ENCODE results near the gene PTCH2. TPM values are rescaled to one million over a fixed set of nuclear protein-coding genes. Genes with fewer than 3 reads are reported as not detected.

The PTCH2 gene
- total and polyA plus RNA-seq, 3 experiments from 2014 or later = 1.1 to 1.7 TPM; not detected in 1

DNA sequence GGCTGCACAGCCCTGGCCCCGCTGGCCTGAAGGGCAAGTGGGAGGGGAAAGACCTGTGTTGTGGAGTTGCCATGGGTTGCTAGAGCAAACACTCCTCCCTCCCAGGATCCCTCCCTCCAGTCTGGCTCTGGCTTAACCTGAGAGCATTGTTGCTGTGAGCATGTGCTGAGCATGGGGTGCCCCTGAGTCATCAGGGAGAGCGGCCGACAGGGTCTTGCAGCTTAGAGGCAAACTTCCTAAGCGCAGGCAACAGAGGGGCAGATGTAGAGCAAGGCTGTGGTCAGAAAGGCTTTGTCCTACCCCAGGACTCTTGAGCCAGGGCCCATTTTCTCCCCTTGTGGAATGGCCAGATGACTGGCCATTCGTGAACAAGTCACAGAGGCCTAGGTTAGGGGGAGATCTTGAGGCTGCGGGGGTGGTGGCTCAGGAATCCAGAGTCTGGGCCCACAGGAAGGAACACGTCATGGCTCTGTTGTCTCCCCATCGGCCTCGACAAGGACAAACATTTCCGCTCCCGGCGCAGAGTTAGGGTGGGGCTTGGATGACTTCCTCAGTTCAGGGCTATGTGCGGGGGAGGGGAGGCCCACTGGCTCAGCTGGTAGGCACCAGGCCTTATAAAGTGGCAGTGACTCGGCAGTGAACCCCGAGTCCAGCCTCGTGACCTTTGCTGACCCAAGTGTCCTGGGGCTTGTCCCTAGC lies 35.5 kb downstream of the PTCH2 start:
- H3K27me3 Mint-ChIP-seq = peaks cover 0 to 6% of the 10 kb centered on the region in 2 donors
- H3K9me3 Mint-ChIP-seq = no peaks in the 10 kb centered on the region
- H3K27ac Mint-ChIP-seq = peak overlapping the region; percentile 97 to 100 (median 100)
- POLR2A ChIA-PET = interaction anchor here (0.5 to 5.3 kb wide), 7 partner anchors 7 to 205 kb away, joined by 3 to 120 read pairs (median 3); partner anchors contain the start of genes PLK3, RPS8 and UROD
- H3K4me3 Mint-ChIP-seq = peak overlapping the region; percentile 67 to 90 (median 84)
- Histone ChIP-seq H3K4me3 (ENCODE audit: low read length) (peak overlapping the region; percentile 58), H3K4me1 (ENCODE audit: insufficient read depth, low read length) (peaks cover 77% of the 10 kb centered on the region), H3K27me3 (ENCODE audit: insufficient read depth, low read length, poor library complexity, severe bottlenecking) (no peaks in the 10 kb centered on the region), H3K36me3 (ENCODE audit: insufficient read depth, low read length) (peaks cover 29% of the 10 kb centered on the region), H3K9me3 (ENCODE audit: low read length) (no peaks in the 10 kb centered on the region), H3K27ac (ENCODE audit: low read depth, low read length) (peak overlapping the region; percentile 96)
- H3K36me3 Mint-ChIP-seq = peaks cover 8 to 48% (median 9%) of the 10 kb centered on the region in 3 donors
- CTCF ChIA-PET = interaction anchor here (1.2 to 4.5 kb wide), 6 partner anchors 8 to 29 kb away, joined by 3 to 59 read pairs (median 14); partner anchors contain the start of genes BEST4 and PLK3
- DNase-seq = peak; percentile 84 to 95 (median 90)
- H3K4me1 Mint-ChIP-seq = peaks cover 65 to 79% (median 71%) of the 10 kb centered on the region in 3 donors

- Histone ChIP-seq H3K4me3 (ENCODE audit: low read length) (peak within 1 kb of the TSS; percentile 58), H3K4me1 (ENCODE audit: insufficient read depth, low read length) (peaks cover 77% of the 10 kb centered on the region), H3K36me3 (ENCODE audit: insufficient read depth, low read length) (peaks cover 29% of the 10 kb centered on the region), H3K27me3 (ENCODE audit: insufficient read depth, low read length, poor library complexity, severe bottlenecking) (no peaks in the 10 kb centered on the region), H3K27ac (ENCODE audit: low read depth, low read length) (peak within 1 kb of the TSS; percentile 96), H3K9me3 (ENCODE audit: low read length) (no peaks in the 10 kb centered on the region)
- ChIA-PET CTCF (interaction anchor here (1.2 to 4.3 kb wide), 3 partner anchors 20 to 29 kb away, joined by 3 to 15 read pairs (median 13); partner anchors contain the start of gene BEST4), POLR2A (interaction anchor here (0.5 to 5.3 kb wide), 4 partner anchors 14 to 35 kb away, joined by 3 to 120 read pairs (median 14); partner anchors contain the start of gene RPS8)
- H3K27me3 Mint-ChIP-seq = peaks cover 0 to 4% of the 10 kb centered on the region in 2 donors
- peak within 1 kb of the TSS; percentile 67 to 90 (median 84) for H3K4me3 Mint-ChIP-seq
- peaks cover 67 to 81% (median 72%) of the 10 kb centered on the region in 3 donors for H3K4me1 Mint-ChIP-seq
- H3K9me3 Mint-ChIP-seq = no peaks in the 10 kb centered on the region
- no peak for DNase-seq
- H3K36me3 Mint-ChIP-seq = peaks cover 12 to 53% (median 14%) of the 10 kb centered on the region in 3 donors
- peak within 1 kb of the TSS; percentile 97 to 100 (median 100) for H3K27ac Mint-ChIP-seq
These were observed 36.2 kb downstream of the PTCH2 start, which contains the start of gene DYNLT4 for GRCh38 chr1:44806704-44807363. TSS of gene DYNLT4 (minus strand) at chr1:44807351. CDS start at chr1:44806668, 683 bp downstream.

GRCh38 chr1:44806025-44806703 lies 36.9 kb downstream of the PTCH2 start:
- ChIA-PET CTCF (interaction anchor here (1.2 to 4.3 kb wide), 4 partner anchors 13 to 30 kb away, joined by 3 to 15 read pairs (median 8); partner anchors contain the start of gene BEST4), POLR2A (interaction anchor here (0.5 to 5.3 kb wide), 5 partner anchors 8 to 35 kb away, joined by 3 to 120 read pairs (median 9); partner anchors contain the start of gene RPS8)
- Mint-ChIP-seq H3K27me3 (peaks cover 0 to 3% of the 10 kb centered on the region in 2 donors), H3K4me3 (peak overlapping the region in 2 of 7 donors; percentile 90), H3K27ac (peak overlapping the region; percentile 97 to 100 (median 100)), H3K4me1 (peaks cover 64 to 77% (median 69%) of the 10 kb centered on the region in 3 donors), H3K36me3 (peaks cover 13 to 57% (median 14%) of the 10 kb centered on the region in 3 donors), H3K9me3 (no peaks in the 10 kb centered on the region)
- H3K27me3 ChIP-seq (ENCODE audit: insufficient read depth, low read length, poor library complexity, severe bottlenecking) = no peaks in the 10 kb centered on the region
- H3K4me3 ChIP-seq (ENCODE audit: low read length) = peak overlapping the region; percentile 42
- DNase-seq = peak in 3 of 5 donors; percentile 38 to 54 (median 38)
- no peaks in the 10 kb centered on the region for H3K9me3 ChIP-seq (ENCODE audit: low read length)
- peak overlapping the region; percentile 96 for H3K27ac ChIP-seq (ENCODE audit: low read depth, low read length)
- peaks cover 29% of the 10 kb centered on the region for H3K36me3 ChIP-seq (ENCODE audit: insufficient read depth, low read length)
- H3K4me1 ChIP-seq (ENCODE audit: insufficient read depth, low read length) = peaks cover 72% of the 10 kb centered on the region

- peaks cover 66% of the 10 kb centered on the region for H3K4me1 ChIP-seq (ENCODE audit: insufficient read depth, low read length)
- POLR2A ChIA-PET = interaction anchor here (0.6 to 2.5 kb wide), 3 partner anchors 9 to 128 kb away, joined by 3 to 9 read pairs (median 4); no protein-coding TSS in a partner anchor
- Mint-ChIP-seq H3K4me1 (peaks cover 59 to 73% (median 66%) of the 10 kb centered on the region in 3 donors), H3K27me3 (peaks cover 0 to under 1% of the 10 kb centered on the region in 2 donors), H3K4me3 (peak overlapping the region in 2 of 7 donors; percentile 21 to 74), H3K9me3 (no peaks in the 10 kb centered on the region), H3K36me3 (peaks cover 14 to 62% (median 14%) of the 10 kb centered on the region in 3 donors), H3K27ac (peak overlapping the region; percentile 59 to 91 (median 88))
- no peak overlapping the region for H3K4me3 ChIP-seq (ENCODE audit: low read length)
- CTCF ChIA-PET = interaction anchor here (0.9 to 1.2 kb wide), 2 partner anchors 12 to 13 kb away, joined by 3 to 4 read pairs; no protein-coding TSS in a partner anchor
- no peak for DNase-seq
- peaks cover 29% of the 10 kb centered on the region for H3K36me3 ChIP-seq (ENCODE audit: insufficient read depth, low read length)
- H3K27ac ChIP-seq (ENCODE audit: low read depth, low read length) = no peak overlapping the region
- H3K27me3 ChIP-seq (ENCODE audit: insufficient read depth, low read length, poor library complexity, severe bottlenecking) = no peaks in the 10 kb centered on the region
- H3K9me3 ChIP-seq (ENCODE audit: low read length) = no peaks in the 10 kb centered on the region
These were observed 37.6 kb downstream of the PTCH2 start for GRCh38 chr1:44805311-44806024.

DNA sequence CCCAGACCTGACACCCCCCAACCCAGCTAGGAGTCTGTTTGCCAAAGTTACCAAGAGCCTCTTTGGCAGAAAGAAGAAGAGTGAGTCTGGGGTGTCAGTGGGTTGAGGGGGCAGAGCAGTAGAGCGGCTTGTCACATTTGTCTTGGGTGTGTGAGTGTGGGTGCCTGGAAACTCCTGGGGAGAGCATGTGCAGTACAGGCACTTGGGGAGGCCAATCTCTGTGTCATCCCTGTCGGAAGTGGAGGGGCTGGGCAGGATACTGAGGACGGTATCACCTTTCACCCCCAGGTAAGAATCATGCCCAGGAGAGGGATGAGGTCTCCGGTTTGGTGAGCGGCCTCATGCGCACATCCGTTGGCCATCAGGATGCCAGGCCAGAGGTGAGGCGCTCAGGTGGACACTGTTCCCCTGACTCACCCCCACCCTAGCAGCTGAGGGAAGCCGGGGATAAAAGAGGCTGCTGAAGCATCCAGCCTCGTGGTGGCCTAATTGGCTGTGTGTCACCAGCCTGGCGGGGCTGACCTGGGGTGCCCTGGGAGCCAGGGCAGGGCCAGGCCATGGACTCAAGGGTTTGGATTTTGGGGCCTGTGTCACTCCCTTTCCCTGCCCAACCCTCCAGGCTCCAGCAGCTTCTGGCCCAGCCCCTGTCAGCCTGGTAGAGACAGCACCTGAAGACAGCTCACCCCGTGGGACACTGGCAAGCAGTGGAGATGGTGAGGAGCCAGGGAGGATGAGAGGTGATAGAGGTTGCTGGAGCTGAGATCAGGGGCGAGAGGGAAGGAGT lies 39.5 kb downstream of the PTCH2 start:
- no peaks in the 10 kb centered on the region for H3K9me3 Mint-ChIP-seq
- H3K36me3 Mint-ChIP-seq = peaks cover 14 to 59% (median 14%) of the 10 kb centered on the region in 3 donors
- peaks cover 44 to 64% (median 58%) of the 10 kb centered on the region in 3 donors for H3K4me1 Mint-ChIP-seq
- H3K27me3 Mint-ChIP-seq = no peaks in the 10 kb centered on the region
- H3K4me3 ChIP-seq (ENCODE audit: low read length) = no peak overlapping the region
- no peak overlapping the region for H3K27ac ChIP-seq (ENCODE audit: low read depth, low read length)
- H3K36me3 ChIP-seq (ENCODE audit: insufficient read depth, low read length) = peaks cover 29% of the 10 kb centered on the region
- H3K9me3 ChIP-seq (ENCODE audit: low read length) = no peaks in the 10 kb centered on the region
- H3K4me1 ChIP-seq (ENCODE audit: insufficient read depth, low read length) = peaks cover 53% of the 10 kb centered on the region
- no peaks in the 10 kb centered on the region for H3K27me3 ChIP-seq (ENCODE audit: insufficient read depth, low read length, poor library complexity, severe bottlenecking)
- DNase-seq = no peak
- peak overlapping the region; percentile 80 to 98 (median 90) for H3K27ac Mint-ChIP-seq
- ChIA-PET POLR2A (interaction anchor here (0.6 to 2.5 kb wide), 3 partner anchors 14 to 498 kb away, joined by 4 to 9 read pairs (median 9); no protein-coding TSS in a partner anchor), CTCF (no interaction called here)
- H3K4me3 Mint-ChIP-seq = peak overlapping the region in 5 of 7 donors; percentile 54 to 98 (median 65)

- Mint-ChIP-seq H3K4me1 (peaks cover 41 to 60% (median 55%) of the 10 kb centered on the region in 3 donors), H3K27me3 (no peaks in the 10 kb centered on the region), H3K4me3 (peak overlapping the region; percentile 9 to 98 (median 55)), H3K9me3 (no peaks in the 10 kb centered on the region), H3K27ac (peak overlapping the region; percentile 41 to 98 (median 90)), H3K36me3 (peaks cover 14 to 58% (median 14%) of the 10 kb centered on the region in 3 donors)
- ChIA-PET CTCF (interaction anchor here (1.0 to 1.2 kb wide), 2 partner anchors 11 to 19 kb away, joined by 4 read pairs; no protein-coding TSS in a partner anchor), POLR2A (interaction anchor here (0.6 to 4.3 kb wide), 3 partner anchors 11 to 499 kb away, joined by 3 to 89 read pairs (median 9); no protein-coding TSS in a partner anchor)
- H3K27ac ChIP-seq (ENCODE audit: low read depth, low read length) = no peak overlapping the region
- H3K4me1 ChIP-seq (ENCODE audit: insufficient read depth, low read length) = peaks cover 48% of the 10 kb centered on the region
- H3K27me3 ChIP-seq (ENCODE audit: insufficient read depth, low read length, poor library complexity, severe bottlenecking) = no peaks in the 10 kb centered on the region
- peaks cover 29% of the 10 kb centered on the region for H3K36me3 ChIP-seq (ENCODE audit: insufficient read depth, low read length)
- DNase-seq = no peak
- H3K9me3 ChIP-seq (ENCODE audit: low read length) = no peaks in the 10 kb centered on the region
- no peak overlapping the region for H3K4me3 ChIP-seq (ENCODE audit: low read length)
These were observed 40.1 kb downstream of the PTCH2 start for GRCh38 chr1:44803062-44803311.
